H1 (cell line): ENCODE measurements around the gene DRC3. TPM values are rescaled to one million over a fixed set of nuclear protein-coding genes. Genes with fewer than 3 reads are reported as not detected.

ENCODE experiments used
- CTCF ChIA-PET: fragments of 300-600 bp; sonication (Branson Sonifier 250); formaldehyde crosslinking; loops from one replicate; lab custom pipeline; 2021; ENCODE audit not compliant: partially characterized antibody; lab: Charles Lee
- POLR2A ChIA-PET: fragments of 300-600 bp; sonication (Branson Sonifier 250); formaldehyde crosslinking; loops from one replicate; lab custom pipeline; 2021; ENCODE audit warnings: inconsistent platforms; ENCODE audit not compliant: partially characterized antibody; lab: Charles Lee
- DNase-seq, 2 experiments: peaks; one replicate each; pipeline versions ENCODE4 v3.0.0 to v3.0.0-alpha.2; 2010 to 2022; ENCODE audit warnings: low spot score in 2 of 2, low read depth in 1 of 2, mixed read lengths in 1 of 2
- FAIRE-seq: peaks from 2 replicates; lab custom pipeline; 2011; peaks lifted over from hg19 to GRCh38; lab: Jason Lieb, UNC
- H2AFZ ChIP-seq: 2 replicates; pipeline ENCODE4 v1.8.1; 2012; ENCODE audit warnings: low read length, inconsistent platforms
- H2AK5ac ChIP-seq: 2 replicates; pipeline ENCODE4 v1.6.1; 2013; ENCODE audit warnings: low read depth, low read length
- H2BK120ac ChIP-seq: replicated peaks from 2 replicates; pipeline ENCODE3; 2013; ENCODE audit warnings: low read depth, low read length, inconsistent platforms
- H2BK12ac ChIP-seq: 2 replicates; pipeline ENCODE4 v1.6.1; 2013; ENCODE audit warnings: low read depth, low read length
- H2BK15ac ChIP-seq: 2 replicates; pipeline ENCODE4 v1.6.1; 2013; ENCODE audit warnings: low read length
- H2BK20ac ChIP-seq: 2 replicates; pipeline ENCODE4 v1.6.1; 2013; ENCODE audit warnings: low read length
- H2BK5ac ChIP-seq: 2 replicates; pipeline ENCODE4 v1.6.1; 2013; ENCODE audit warnings: low read depth, low read length
- H3K14ac ChIP-seq: 2 replicates; pipeline ENCODE4 v1.6.1; 2013; ENCODE audit warnings: inconsistent platforms; ENCODE audit not compliant: insufficient read length
- H3K18ac ChIP-seq: 2 replicates; pipeline ENCODE4 v1.6.1; 2013; ENCODE audit warnings: low read length; ENCODE audit errors: extremely low read depth
- H3K23ac ChIP-seq: 2 replicates; pipeline ENCODE4 v1.6.1; 2013; ENCODE audit warnings: inconsistent platforms; ENCODE audit not compliant: insufficient read length
- H3K23me2 ChIP-seq: 2 replicates; pipeline ENCODE4 v1.6.1; 2013; ENCODE audit warnings: low read depth, low read length
- H3K27ac ChIP-seq: 2 replicates; pipeline ENCODE4 v1.6.1; 2011; ENCODE audit warnings: low read depth, low read length, inconsistent platforms
- H3K27me3 ChIP-seq, 4 experiments: replicated peaks in 1 of 4; 1 replicate in 1 of 4; 2 replicates in 3 of 4; pipeline versions ENCODE4 v1.6.1 to v1.8.1; 2011 to 2013; ENCODE audit warnings: low read length in 3 of 4, mild to moderate bottlenecking in 3 of 4, inconsistent platforms in 2 of 4, mixed read lengths in 2 of 4, moderate library complexity in 1 of 4; ENCODE audit not compliant: control insufficient read depth in 3 of 4, insufficient read depth in 3 of 4; ENCODE audit errors: extremely low read depth in 1 of 4
- H3K36me3 ChIP-seq, 4 experiments: 2 replicates each; pipeline versions ENCODE4 v1.6.1 to v1.8.1; 2011 to 2013; ENCODE audit warnings: mild to moderate bottlenecking in 4 of 4, low read length in 3 of 4, moderate library complexity in 2 of 4, control low read depth in 1 of 4, inconsistent platforms in 1 of 4; ENCODE audit not compliant: insufficient read depth in 4 of 4, control insufficient read depth in 2 of 4
- H3K4ac ChIP-seq: replicated peaks from 2 replicates; pipeline ENCODE3; 2013; ENCODE audit warnings: low read length, low read depth, mixed read lengths, inconsistent platforms; ENCODE audit not compliant: insufficient read length
- H3K4me1 ChIP-seq, 4 experiments: replicated peaks in 1 of 4; 1 replicate in 1 of 4; 2 replicates in 3 of 4; pipeline versions ENCODE4 v1.6.1 to v1.8.1; 2011 to 2013; ENCODE audit warnings: low read length in 3 of 4, inconsistent platforms in 2 of 4, mixed read lengths in 1 of 4; ENCODE audit not compliant: insufficient read depth in 4 of 4, control insufficient read depth in 3 of 4
- H3K4me2 ChIP-seq, 2 experiments: 2 replicates each; pipeline versions ENCODE4 v1.6.1 to v1.8.1; 2011 to 2013; ENCODE audit warnings: low read depth in 2 of 2, low read length in 2 of 2, control low read depth in 1 of 2, inconsistent platforms in 1 of 2, mild to moderate bottlenecking in 1 of 2; ENCODE audit not compliant: insufficient read depth in 1 of 2
- H3K4me3 ChIP-seq, 4 experiments: fragments of 200-600, 300-600 bp in 1 of 4; sonication (generic), shearing (Covaris generic), sonication (Bioruptor Twin) in 1 of 4; 2 replicates each; pipeline versions ENCODE4 v1.5.1 to v1.8.1; 2011 to 2016; ENCODE audit warnings: low read length in 4 of 4, low read depth in 3 of 4, control low read depth in 2 of 4, inconsistent platforms in 2 of 4, mild to moderate bottlenecking in 2 of 4, mixed read lengths in 1 of 4, moderate library complexity in 1 of 4; ENCODE audit not compliant: insufficient read depth in 2 of 4; ENCODE audit errors: extremely low read depth in 1 of 4
- H3K56ac ChIP-seq: replicated peaks from 2 replicates; pipeline ENCODE3; 2013; ENCODE audit warnings: low read depth, mild to moderate bottlenecking, mixed read lengths, low read length, inconsistent platforms; ENCODE audit not compliant: insufficient read length
- H3K79me1 ChIP-seq: 2 replicates; pipeline ENCODE4 v1.6.1; 2013; ENCODE audit warnings: low read depth, low read length, control low read depth
- H3K79me2 ChIP-seq, 2 experiments: 2 replicates each; pipeline versions ENCODE4 v1.6.1 to v1.8.1; 2012 to 2013; ENCODE audit warnings: low read length in 2 of 2, mild to moderate bottlenecking in 2 of 2, inconsistent platforms in 1 of 2; ENCODE audit not compliant: insufficient read depth in 2 of 2, control insufficient read depth in 1 of 2
- H3K9ac ChIP-seq, 4 experiments: replicated peaks in 1 of 4; 1 replicate in 1 of 4; 2 replicates in 3 of 4; pipeline versions ENCODE4 v1.6.1 to v1.8.1; 2011 to 2013; ENCODE audit warnings: low read depth in 3 of 4, low read length in 3 of 4, control low read depth in 2 of 4, mild to moderate bottlenecking in 2 of 4, moderate library complexity in 2 of 4, inconsistent platforms in 1 of 4; ENCODE audit errors: extremely low read depth in 1 of 4
- H3K9me3 ChIP-seq, 2 experiments: 2 replicates each; pipeline versions ENCODE4 v1.6.1 to v1.8.1; 2012 to 2013; ENCODE audit warnings: mild to moderate bottlenecking in 2 of 2, moderate library complexity in 2 of 2, control low read depth in 1 of 2, inconsistent platforms in 1 of 2, low read depth in 1 of 2, low read length in 1 of 2, mixed read lengths in 1 of 2; ENCODE audit not compliant: insufficient read depth in 2 of 2
- H4K20me1 ChIP-seq, 2 experiments: replicated peaks in 1 of 2; 2 replicates each; pipeline versions ENCODE3 to v1.8.1; 2011 to 2013; ENCODE audit warnings: inconsistent platforms in 2 of 2, low read length in 2 of 2, mild to moderate bottlenecking in 1 of 2; ENCODE audit not compliant: insufficient read depth in 2 of 2, control insufficient read depth in 1 of 2
- H4K5ac ChIP-seq: 2 replicates; pipeline ENCODE4 v1.6.1; 2013; ENCODE audit warnings: low read length, low read depth, mixed read lengths, inconsistent platforms; ENCODE audit not compliant: insufficient read length
- H4K8ac ChIP-seq: 2 replicates; pipeline ENCODE4 v1.8.0; 2013; ENCODE audit warnings: mild to moderate bottlenecking, moderate library complexity, low read length, inconsistent platforms; ENCODE audit not compliant: insufficient read depth; ENCODE audit errors: extremely low read depth
- H4K91ac ChIP-seq: replicated peaks from 2 replicates; pipeline ENCODE3; 2013; ENCODE audit warnings: low read length, mixed read lengths, inconsistent platforms; ENCODE audit not compliant: insufficient read length
- SAP30 ChIP-seq: fragments of 300-600 bp; sonication (generic); IDR thresholded peaks from 2 replicates; pipeline ENCODE4 v1.7.1; 2012; ENCODE audit warnings: low read length, moderate library complexity, mild to moderate bottlenecking, inconsistent platforms; ENCODE audit not compliant: insufficient read depth, insufficient replicate concordance
- WGBS, 2 experiments: shearing (Covaris generic) in 1 of 2; methylation state at CpG; one replicate each; pipeline versions ENCODE4 v1.1.6 to v1.1.7; 2013 to 2015; ENCODE audit warnings: low lambda C conversion rate in 2 of 2, mixed read lengths in 2 of 2, inconsistent platforms in 1 of 2, low coverage in 1 of 2, missing lambda C conversion rate in 1 of 2; ENCODE audit not compliant: insufficient replicate concordance in 2 of 2, insufficient coverage in 1 of 2, insufficient read length in 1 of 2; ENCODE audit errors: extremely low coverage in 1 of 2, missing lambda C conversion rate in 1 of 2; 5-methylcytosine and 5-hydroxymethylcytosine counted together
- polyA plus RNA-seq, 7 experiments: library from polyadenylated mRNA; depleted of rRNA in 3 of 7; stranded (reverse) in 5 of 7; unstranded in 2 of 7; fragments of >200 nt in 5 of 7; fragments of 200-250 nt in 2 of 7; gene quantifications; 1 replicate in 5 of 7; 2 replicates in 1 of 7; 4 replicates in 1 of 7; pipeline versions ENCODE4 v1.2.1 to v1.2.3, GENCODE V29; 2011 to 2013; ENCODE audit warnings: missing spikeins in 2 of 7, mixed read lengths in 2 of 7
- total RNA-seq: library from RNA; stranded (reverse); fragmentation: NEBNext Ultra II Directional; extraction: Animal tissue kit (Norgen Biotek cat#: 25700); gene quantifications from 2 replicates; pipeline ENCODE4 v1.2.1, GENCODE V29; 2021
- TF ChIP-seq, protein P1 (sequence below): IDR thresholded peaks from 2 replicates; pipeline ENCODE4 v1.6.1; 2011; ENCODE audit warnings: low read depth, mild to moderate bottlenecking, low read length; ENCODE audit not compliant: insufficient read depth

Gene DRC3
- total and polyA plus RNA-seq, 2 of the 8 experiments (the other 6 are each of a cell fraction or from before 2014, with no cell fraction given): 0.59 TPM; not detected in 1

DNA sequence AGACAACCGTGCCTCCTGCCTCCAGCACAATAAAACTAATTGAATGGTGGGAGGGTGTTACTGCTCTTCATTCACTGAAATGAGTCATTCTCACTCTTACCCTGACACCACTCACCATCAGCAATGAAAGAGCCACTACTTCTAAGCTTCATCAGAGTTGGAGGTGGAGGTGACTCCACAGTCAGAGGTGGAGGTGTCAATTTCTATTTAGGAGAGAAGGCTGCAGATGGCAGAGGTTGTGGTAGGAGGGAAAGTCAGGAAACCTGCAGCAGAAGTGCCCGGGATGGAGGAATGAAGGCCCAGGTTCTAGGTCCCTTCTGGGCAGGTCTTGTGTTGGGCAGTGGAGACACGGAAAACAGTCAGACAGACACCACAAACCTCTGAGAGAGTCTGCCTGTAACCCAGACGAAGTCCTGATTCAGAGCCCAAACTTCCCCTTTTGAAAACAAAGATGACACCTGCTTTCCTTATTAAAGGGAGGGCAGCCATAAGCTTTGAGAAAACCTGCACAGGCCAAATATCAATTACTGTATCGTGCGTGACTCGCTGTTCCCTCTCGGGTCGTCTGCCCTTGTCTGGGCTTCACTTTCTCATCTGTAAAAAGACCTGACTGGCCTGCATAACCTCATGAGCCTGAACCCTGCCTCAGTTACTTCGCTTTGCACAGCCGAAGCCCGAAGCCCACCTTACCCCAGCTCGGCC lies 65.6 kb downstream of the DRC3 start:
- Histone ChIP-seq H3K9ac (peak overlapping the region; percentile 35 to 84 (median 71); a peak in 6 of 7 replicates), H3K4ac (no peak overlapping the region), H2BK15ac (no peak overlapping the region), H4K20me1 (peaks cover 4 to 5% of the 10 kb centered on the region in 2 experiments), H4K91ac (no peak overlapping the region), H3K4me2 (peak overlapping the region; percentile 71 to 78), H3K79me2 (peaks cover 0 to 20% of the 10 kb centered on the region in 2 experiments; a peak in 1 of 4 replicates), H2AFZ (peak overlapping the region; percentile 89; the same call in 1 of the 2 replicates), H2BK5ac (peak overlapping the region; percentile 73; the same call in 1 of the 2 replicates), H3K36me3 (no peaks in the 10 kb centered on the region), H3K9me3 (no peaks in the 10 kb centered on the region), H2BK120ac (no peak overlapping the region), H3K4me3 (peak overlapping the region; percentile 79 to 95 (median 86)), H2BK12ac (no peak overlapping the region), H2AK5ac (no peak overlapping the region), H3K27me3 (peaks cover 0 to 6% (median 3%) of the 10 kb centered on the region in 4 experiments; a peak in 2 of 7 replicates), H3K18ac (no peak overlapping the region), H3K56ac (no peak overlapping the region), H4K5ac (no peak overlapping the region), H3K4me1 (peaks cover 0 to 4% (median 3%) of the 10 kb centered on the region in 4 experiments), H3K23ac (no peak overlapping the region), H3K14ac (no peak overlapping the region), H3K79me1 (peaks cover 3% of the 10 kb centered on the region; the same call in 1 of the 2 replicates), H3K27ac (no peak overlapping the region), H3K23me2 (peaks cover 7% of the 10 kb centered on the region), H2BK20ac (no peak overlapping the region), H4K8ac (peak overlapping the region; percentile 92; the same call in 1 of the 2 replicates)
- ChIA-PET CTCF (interaction anchor here (0.6 to 1.7 kb wide), 10 partner anchors 10 to 254 kb away, joined by 3 to 5 read pairs (median 4); no protein-coding TSS in a partner anchor), POLR2A (interaction anchor here (0.8 to 1.6 kb wide), 7 partner anchors 13 to 200 kb away, joined by 3 to 7 read pairs (median 3); no protein-coding TSS in a partner anchor)
- FAIRE-seq (no peak), DNase-seq (no peak)
- peak; percentile 86 for TF ChIP-seq SAP30
- TF ChIP-seq, protein P1, sequence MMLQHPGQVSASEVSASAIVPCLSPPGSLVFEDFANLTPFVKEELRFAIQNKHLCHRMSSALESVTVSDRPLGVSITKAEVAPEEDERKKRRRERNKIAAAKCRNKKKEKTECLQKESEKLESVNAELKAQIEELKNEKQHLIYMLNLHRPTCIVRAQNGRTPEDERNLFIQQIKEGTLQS: no peak
- WGBS, 2 experiments: 23% methylated on average over 13 of the region's 13 CpGs; no CpG with 5 or more reads in 1 of the 2 experiments
